Prostate gland (tissue), 2 donors: ENCODE results near the gene TMEM144.

Source experiments
- CTCF ChIP-seq, 4 experiments: fragments of 200-600 bp in 2 of 4; fragments of 450-650 bp in 2 of 4; sonication (generic) in 2 of 4; IDR thresholded peaks; 1 replicate in 3 of 4; 2 replicates in 1 of 4; pipeline ENCODE4 v1.5.1; 2016 to 2019; ENCODE audit warnings: antibody characterized with exemption in 4 of 4, mild to moderate bottlenecking in 2 of 4, moderate library complexity in 2 of 4
- POLR2AphosphoS5 ChIP-seq: sonication (generic); formaldehyde crosslinking; IDR thresholded peaks from one replicate; pipeline ENCODE4 v1.6.1; 2017; ENCODE audit warnings: antibody characterized with exemption

GRCh38 chr4:158259955-158260575, 49.8 kb downstream of the TMEM144 start:
- peak in 3 of 4 experiments; percentile 34 to 48 (median 43) for TF ChIP-seq CTCF (IDR thresholded peaks at IDR 0.05)
- TF ChIP-seq POLR2AphosphoS5, result no peak
